AG04450 (cell line): ENCODE results near the gene ZNF518A. TPM values are rescaled to one million over a fixed set of nuclear protein-coding genes. Genes with fewer than 3 reads are reported as not detected.

Experiments used
- CTCF ChIA-PET: fragments of 300-600, 350-600 bp; formaldehyde crosslinking; extraction: SDS; loops from one replicate; lab custom pipeline; 2022; ENCODE audit warnings: antibody characterized with exemption, inconsistent platforms; lab: Charles Lee
- POLR2A ChIA-PET: fragments of 350-600 bp; formaldehyde crosslinking; extraction: SDS; loops from one replicate; lab custom pipeline; 2021; ENCODE audit warnings: antibody characterized with exemption, inconsistent platforms; lab: Yijun Ruan, JAX
- DNase-seq: peaks from one replicate; pipeline ENCODE4 v3.0.0-alpha.2; 2011; ENCODE audit warnings: low read depth, low spot score
- H3K27ac ChIP-seq: one replicate; pipeline ENCODE4 v1.5.1; 2012; ENCODE audit warnings: low read depth, low read length, control low read depth
- H3K27me3 ChIP-seq: one replicate; pipeline ENCODE4 v1.6.0; 2012; ENCODE audit warnings: low read length; ENCODE audit not compliant: control insufficient read depth, insufficient read depth
- H3K4me3 ChIP-seq: 2 replicates; pipeline ENCODE4 v1.5.1; 2011; ENCODE audit warnings: mild to moderate bottlenecking, low read depth, low read length, control low read depth
- H3K9me3 ChIP-seq: 2 replicates; pipeline ENCODE4 v1.5.1; 2012; ENCODE audit warnings: low read length; ENCODE audit not compliant: control insufficient read depth, insufficient read depth
- polyA plus RNA-seq: library from polyadenylated mRNA; depleted of rRNA; stranded (reverse); fragments of >200 nt; gene quantifications from 2 replicates; pipeline ENCODE4 v1.2.3, GENCODE V29; 2011
- TF ChIP-seq, protein P1 (sequence below): IDR thresholded peaks from 2 replicates; pipeline ENCODE4 v1.5.1; 2011; ENCODE audit warnings: low read depth, low read length, control low read depth, inconsistent platforms

The ZNF518A gene
- polyA plus RNA-seq, 1 experiment, result 9.1 TPM

DNA sequence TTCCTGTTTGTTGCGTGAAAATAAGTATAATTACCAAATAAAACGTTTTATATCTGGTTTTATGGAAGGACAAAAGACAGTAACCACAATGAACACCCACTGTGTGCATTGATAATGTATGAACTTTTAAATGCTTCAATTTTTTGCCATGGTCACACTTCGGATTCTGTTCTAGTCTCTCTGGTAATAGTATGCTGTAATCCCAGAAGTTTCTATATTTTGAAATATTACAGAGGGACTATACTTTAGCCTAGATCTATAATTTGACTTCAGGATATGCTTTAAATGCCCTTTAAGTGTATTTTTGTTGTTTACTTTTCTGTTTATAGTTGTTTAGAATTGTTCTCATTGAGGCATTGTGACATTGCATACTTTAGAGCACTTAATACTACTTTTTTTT is 1.5 kb downstream of the ZNF518A start:
- no peaks in the 10 kb centered on the region for H3K9me3 ChIP-seq
- ChIA-PET POLR2A (no interaction called here), CTCF (no interaction called here)
- no peak overlapping the region for H3K27ac ChIP-seq
- TF ChIP-seq, protein P1, sequence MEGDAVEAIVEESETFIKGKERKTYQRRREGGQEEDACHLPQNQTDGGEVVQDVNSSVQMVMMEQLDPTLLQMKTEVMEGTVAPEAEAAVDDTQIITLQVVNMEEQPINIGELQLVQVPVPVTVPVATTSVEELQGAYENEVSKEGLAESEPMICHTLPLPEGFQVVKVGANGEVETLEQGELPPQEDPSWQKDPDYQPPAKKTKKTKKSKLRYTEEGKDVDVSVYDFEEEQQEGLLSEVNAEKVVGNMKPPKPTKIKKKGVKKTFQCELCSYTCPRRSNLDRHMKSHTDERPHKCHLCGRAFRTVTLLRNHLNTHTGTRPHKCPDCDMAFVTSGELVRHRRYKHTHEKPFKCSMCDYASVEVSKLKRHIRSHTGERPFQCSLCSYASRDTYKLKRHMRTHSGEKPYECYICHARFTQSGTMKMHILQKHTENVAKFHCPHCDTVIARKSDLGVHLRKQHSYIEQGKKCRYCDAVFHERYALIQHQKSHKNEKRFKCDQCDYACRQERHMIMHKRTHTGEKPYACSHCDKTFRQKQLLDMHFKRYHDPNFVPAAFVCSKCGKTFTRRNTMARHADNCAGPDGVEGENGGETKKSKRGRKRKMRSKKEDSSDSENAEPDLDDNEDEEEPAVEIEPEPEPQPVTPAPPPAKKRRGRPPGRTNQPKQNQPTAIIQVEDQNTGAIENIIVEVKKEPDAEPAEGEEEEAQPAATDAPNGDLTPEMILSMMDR, result no peak
- no peak for DNase-seq
- no peaks in the 10 kb centered on the region for H3K27me3 ChIP-seq
- no peak overlapping the region; the same call in 1 of the 2 replicates for H3K4me3 ChIP-seq

DNA sequence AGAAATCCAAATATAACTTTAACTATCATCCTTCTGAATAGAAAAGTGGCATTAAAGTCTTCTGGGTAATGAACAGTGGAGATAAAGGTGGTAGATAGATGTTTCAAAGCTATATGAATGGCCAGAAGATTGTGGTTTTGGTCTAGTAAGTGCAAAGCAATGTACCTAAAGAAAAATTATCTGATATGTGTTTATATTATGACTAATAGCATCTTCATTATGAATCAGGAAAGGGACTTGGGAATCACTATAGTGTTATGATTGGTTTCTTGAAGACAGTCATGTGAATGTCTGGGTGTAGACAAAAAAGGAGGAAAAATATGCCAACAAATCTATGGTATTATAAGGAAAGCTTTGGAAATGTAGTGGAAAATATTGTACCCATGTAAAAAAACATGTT is 3.0 kb downstream of the ZNF518A start:
- TF ChIP-seq, protein P1, result no peak
- ChIA-PET POLR2A (no interaction called here), CTCF (interaction anchor here (1.0 kb wide), 1 partner anchor 439 kb away, joined by 3 read pairs; the partner anchor contains the start of gene TCTN3)
- Histone ChIP-seq H3K4me3 (no peak overlapping the region), H3K9me3 (no peaks in the 10 kb centered on the region), H3K27ac (no peak overlapping the region), H3K27me3 (no peaks in the 10 kb centered on the region)
- DNase-seq, result no peak

DNA sequence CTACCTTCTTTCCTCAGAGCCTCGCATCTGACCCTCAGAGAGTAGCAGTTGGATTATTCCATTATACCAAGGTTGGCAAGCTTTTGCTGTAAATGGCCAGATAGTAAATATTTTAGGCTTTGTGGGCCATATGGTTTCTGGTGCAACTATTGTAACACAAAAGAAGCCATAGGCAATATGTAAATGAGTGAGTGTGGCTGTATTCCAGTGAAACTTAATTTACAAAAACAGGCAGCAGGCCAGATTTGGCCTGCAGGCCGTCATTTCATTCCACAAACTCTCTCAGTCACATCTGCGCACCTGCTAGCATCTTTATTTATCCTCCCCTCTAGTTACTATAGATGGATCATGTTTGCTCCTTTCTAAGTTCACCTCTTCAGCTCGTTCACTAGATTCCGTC is 6.7 kb downstream of the ZNF518A start:
- H3K4me3 ChIP-seq, result no peak overlapping the region
- H3K9me3 ChIP-seq, result no peaks in the 10 kb centered on the region
- H3K27me3 ChIP-seq, result no peaks in the 10 kb centered on the region
- ChIA-PET POLR2A (no interaction called here), CTCF (no interaction called here)
- H3K27ac ChIP-seq, result no peak overlapping the region
- no peak for DNase-seq
- TF ChIP-seq, protein P1, result no peak

DNA sequence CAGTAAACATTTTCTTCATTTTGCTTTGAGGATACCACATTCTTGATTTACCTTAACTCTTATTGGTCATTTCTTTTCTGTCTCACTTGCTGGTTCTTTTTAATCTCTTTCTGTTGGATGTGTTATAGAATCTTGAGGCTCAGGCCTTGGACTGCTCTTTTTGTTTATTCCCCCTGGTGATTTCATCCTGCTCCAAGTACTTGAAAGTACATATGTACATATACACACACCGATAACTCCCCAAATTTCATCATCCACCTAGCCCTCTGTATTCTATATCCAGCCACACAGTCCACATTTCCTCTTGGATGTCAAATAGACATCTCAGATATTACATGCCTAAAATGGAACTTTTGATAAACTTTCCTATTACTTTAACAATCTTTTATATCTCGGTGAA is 7.5 kb downstream of the ZNF518A start:
- Histone ChIP-seq H3K9me3 (no peaks in the 10 kb centered on the region), H3K27me3 (no peaks in the 10 kb centered on the region), H3K4me3 (no peak overlapping the region), H3K27ac (no peak overlapping the region)
- ChIA-PET CTCF (interaction anchor here (2.1 kb wide), 1 partner anchor 444 kb away, joined by 4 read pairs; the partner anchor contains the start of gene TCTN3), POLR2A (no interaction called here)
- no peak for DNase-seq
- TF ChIP-seq, protein P1, result no peak

DNA sequence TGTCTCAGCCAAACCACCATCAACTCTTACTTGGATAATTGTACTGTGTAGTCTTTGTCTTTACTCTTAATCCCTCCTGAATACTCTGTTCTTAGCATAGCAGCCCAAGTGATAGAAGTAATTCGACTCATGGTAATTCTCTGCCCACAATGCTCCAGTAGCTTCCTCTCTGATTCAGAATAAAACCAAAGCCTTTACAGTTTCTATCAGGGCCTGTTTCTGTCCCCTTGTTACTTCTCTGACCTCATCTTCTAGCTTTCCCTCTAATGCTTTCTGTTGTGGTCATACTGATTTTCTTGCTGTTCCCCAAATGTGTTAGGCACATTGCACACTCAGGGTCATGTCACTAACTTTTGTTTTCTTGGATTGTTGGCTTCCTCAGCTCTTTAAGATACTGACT is 8.0 kb downstream of the ZNF518A start:
- ChIA-PET POLR2A (no interaction called here), CTCF (interaction anchor here (1.5 to 2.1 kb wide), 2 partner anchors 121 to 444 kb away, joined by 4 to 5 read pairs; partner anchors contain the start of gene TCTN3)

More for the DNA sequence above, 8.0 kb downstream of the ZNF518A start:
- TF ChIP-seq, protein P1, result no peak
- no peak for DNase-seq
- H3K9me3 ChIP-seq, result no peaks in the 10 kb centered on the region
- no peak overlapping the region for H3K4me3 ChIP-seq
- no peaks in the 10 kb centered on the region for H3K27me3 ChIP-seq
- no peak overlapping the region for H3K27ac ChIP-seq
